ENCODE measurements around the gene CPVL. TPM values are rescaled to one million over a fixed set of nuclear protein-coding genes. Genes with fewer than 3 reads are reported as not detected.

Gene CPVL
- total and polyA plus RNA-seq, 4 donors = 6.0 to 39.0 (median 12.9) TPM

- no peaks in the 10 kb centered on the region for H3K9me3 ChIP-seq (ENCODE audit: control insufficient read depth in 4 of 4, low read length in 3 of 4)
- no peaks in the 10 kb centered on the region for H3K4me1 ChIP-seq (ENCODE audit: control insufficient read depth in 4 of 4, insufficient read depth in 4 of 4, low read length in 3 of 4)
- TF ChIP-seq ZBTB33 (IDR thresholded peaks at IDR 0.05) = no peak
- no peak for TF ChIP-seq YY1 (IDR thresholded peaks at IDR 0.05)
- TF ChIP-seq FOXA1 (IDR thresholded peaks at IDR 0.05) = no peak
- TF ChIP-seq FOXA2 (IDR thresholded peaks at IDR 0.05) = no peak
- no peaks in the 10 kb centered on the region for H3K27me3 ChIP-seq (ENCODE audit: control insufficient read depth in 4 of 4, insufficient read depth in 4 of 4, low read length in 3 of 4)
- no peak overlapping the region for H3K9ac ChIP-seq (ENCODE audit: low read depth in 1 of 2, low read length in 2 of 2)
- no peak for DNase-seq (ENCODE audit: low spot score)
- H3K27ac ChIP-seq (ENCODE audit: low read depth in 1 of 2, low read length in 2 of 2) = no peak overlapping the region
- 96% methylated on average over 4 of the region's 4 CpGs for WGBS
- no peak overlapping the region for H3K4me3 ChIP-seq (ENCODE audit: low read depth in 1 of 3, low read length in 3 of 3)
- no peaks in the 10 kb centered on the region for H3K36me3 ChIP-seq (ENCODE audit: control insufficient read depth in 4 of 4, insufficient read depth in 3 of 4, low read depth in 1 of 4, low read length in 3 of 4)
Observed at GRCh38 chr7:29078311-29079260, 67.8 kb downstream of the CPVL start.

GRCh38 chr7:29077854-29078253 lies 68.5 kb downstream of the CPVL start:
- Histone ChIP-seq H3K4me3 (ENCODE audit: low read depth in 1 of 3, low read length in 3 of 3) (no peak overlapping the region), H3K9me3 (ENCODE audit: control insufficient read depth in 4 of 4, low read length in 3 of 4) (no peaks in the 10 kb centered on the region), H3K36me3 (ENCODE audit: control insufficient read depth in 4 of 4, insufficient read depth in 3 of 4, low read depth in 1 of 4, low read length in 3 of 4) (no peaks in the 10 kb centered on the region), H3K27me3 (ENCODE audit: control insufficient read depth in 4 of 4, insufficient read depth in 4 of 4, low read length in 3 of 4) (no peaks in the 10 kb centered on the region), H3K4me1 (ENCODE audit: control insufficient read depth in 4 of 4, insufficient read depth in 4 of 4, low read length in 3 of 4) (no peaks in the 10 kb centered on the region), H3K9ac (ENCODE audit: low read depth in 1 of 2, low read length in 2 of 2) (no peak overlapping the region), H3K27ac (ENCODE audit: low read depth in 1 of 2, low read length in 2 of 2) (no peak overlapping the region)
- 96% methylated on average over 4 of the region's 4 CpGs for WGBS
- DNase-seq (ENCODE audit: low spot score) = no peak
- no peak for TF ChIP-seq FOXA1 (IDR thresholded peaks at IDR 0.05)
- TF ChIP-seq HNF4A (conservative IDR thresholded peaks at IDR 0.05) = no peak
- no peak for TF ChIP-seq FOXA2 (IDR thresholded peaks at IDR 0.05)

GRCh38 chr7:29077176-29077575 lies 69.2 kb downstream of the CPVL start:
- Histone ChIP-seq H3K27me3 (ENCODE audit: control insufficient read depth in 4 of 4, insufficient read depth in 4 of 4, low read length in 3 of 4) (no peaks in the 10 kb centered on the region), H3K9me3 (ENCODE audit: control insufficient read depth in 4 of 4, low read length in 3 of 4) (no peaks in the 10 kb centered on the region), H3K36me3 (ENCODE audit: control insufficient read depth in 4 of 4, insufficient read depth in 3 of 4, low read depth in 1 of 4, low read length in 3 of 4) (no peaks in the 10 kb centered on the region), H3K4me1 (ENCODE audit: control insufficient read depth in 4 of 4, insufficient read depth in 4 of 4, low read length in 3 of 4) (no peaks in the 10 kb centered on the region), H3K4me3 (ENCODE audit: low read depth in 1 of 3, low read length in 3 of 3) (no peak overlapping the region), H3K9ac (ENCODE audit: low read depth in 1 of 2, low read length in 2 of 2) (no peak overlapping the region), H3K27ac (ENCODE audit: low read depth in 1 of 2, low read length in 2 of 2) (no peak overlapping the region)
- no peak for DNase-seq (ENCODE audit: low spot score)
- no peak for TF ChIP-seq REST (IDR thresholded peaks at IDR 0.05)
- TF ChIP-seq ATF3 (IDR thresholded peaks at IDR 0.05) = no peak
- no peak for TF ChIP-seq EGR1 (IDR thresholded peaks at IDR 0.05; ENCODE audit: low read depth in 2 of 2)
- no peak for TF ChIP-seq JUND (IDR thresholded peaks at IDR 0.05)
- no peak for TF ChIP-seq NR2F2 (IDR thresholded peaks at IDR 0.05)
- TF ChIP-seq ZBTB33 (IDR thresholded peaks at IDR 0.05) = no peak
- no peak for TF ChIP-seq TAF1 (conservative IDR thresholded peaks at IDR 0.05)
- no peak for TF ChIP-seq FOXA1 (IDR thresholded peaks at IDR 0.05)
- no peak for TF ChIP-seq RXRA (IDR thresholded peaks at IDR 0.05)
- no peak for TF ChIP-seq MAX (IDR thresholded peaks at IDR 0.05)
- no peak for TF ChIP-seq HNF4G (IDR thresholded peaks at IDR 0.05)
- TF ChIP-seq YY1 (IDR thresholded peaks at IDR 0.05) = no peak
- TF ChIP-seq CTCF (IDR thresholded peaks at IDR 0.05; ENCODE audit: low read depth, low read length, missing input control) = no peak
- TF ChIP-seq FOXA2 (IDR thresholded peaks at IDR 0.05) = no peak
- no peak for TF ChIP-seq SP1 (IDR thresholded peaks at IDR 0.05)
- TF ChIP-seq GABPA (IDR thresholded peaks at IDR 0.05 in 1 of 2, conservative IDR thresholded peaks at IDR 0.05 in 1 of 2) = no peak
